Body of pancreas (tissue), 4 donors: ENCODE results near the gene VEGFB.

Source experiments
- CTCF ChIP-seq, 7 experiments: fragments of 450-650 bp in 4 of 7; fragments of 200-600 bp in 3 of 7; sonication (generic) in 3 of 7; IDR thresholded peaks; one replicate each; pipeline ENCODE4 v1.5.1; 2016 to 2019; ENCODE audit warnings: antibody characterized with exemption in 7 of 7
- POLR2A ChIP-seq, 3 donors: fragments of 450-650 bp; IDR thresholded peaks; one replicate each; pipeline ENCODE4 v1.6.1; 2016; ENCODE audit warnings: antibody characterized with exemption in 3 of 3, mild to moderate bottlenecking in 2 of 3

- TF ChIP-seq CTCF (IDR thresholded peaks at IDR 0.05) (peak in 4 of 7 experiments; percentile 29 to 54 (median 44)), POLR2A (IDR thresholded peaks at IDR 0.05) (peak in 2 of 3 donors; percentile 58 to 61)
Observed at GRCh38 chr11:64237484-64237951, 3.1 kb downstream of the VEGFB start.
